Measurements from ENCODE around the gene ADAMTS9.

GRCh38 chr3:64475037-64475436 is 212.8 kb downstream of the ADAMTS9 start:
- TF ChIP-seq POLR2AphosphoS5 (IDR thresholded peaks at IDR 0.05) (no peak), CTCF (IDR thresholded peaks at IDR 0.05; ENCODE audit: poor library complexity, severe bottlenecking) (no peak), SMC3 (conservative IDR thresholded peaks at IDR 0.05; ENCODE audit: poor library complexity) (no peak), RAD21 (conservative IDR thresholded peaks at IDR 0.05) (no peak)
